ENCODE results near the gene ATP5F1E.

The ATP5F1E gene

GRCh38 chr20:59075934-59076508 lies 43.9 kb upstream of the ATP5F1E start:
- no peak for TF ChIP-seq EZH2phosphoT487 (IDR thresholded peaks at IDR 0.05; ENCODE audit: low read depth)
- TF ChIP-seq, protein P1, sequence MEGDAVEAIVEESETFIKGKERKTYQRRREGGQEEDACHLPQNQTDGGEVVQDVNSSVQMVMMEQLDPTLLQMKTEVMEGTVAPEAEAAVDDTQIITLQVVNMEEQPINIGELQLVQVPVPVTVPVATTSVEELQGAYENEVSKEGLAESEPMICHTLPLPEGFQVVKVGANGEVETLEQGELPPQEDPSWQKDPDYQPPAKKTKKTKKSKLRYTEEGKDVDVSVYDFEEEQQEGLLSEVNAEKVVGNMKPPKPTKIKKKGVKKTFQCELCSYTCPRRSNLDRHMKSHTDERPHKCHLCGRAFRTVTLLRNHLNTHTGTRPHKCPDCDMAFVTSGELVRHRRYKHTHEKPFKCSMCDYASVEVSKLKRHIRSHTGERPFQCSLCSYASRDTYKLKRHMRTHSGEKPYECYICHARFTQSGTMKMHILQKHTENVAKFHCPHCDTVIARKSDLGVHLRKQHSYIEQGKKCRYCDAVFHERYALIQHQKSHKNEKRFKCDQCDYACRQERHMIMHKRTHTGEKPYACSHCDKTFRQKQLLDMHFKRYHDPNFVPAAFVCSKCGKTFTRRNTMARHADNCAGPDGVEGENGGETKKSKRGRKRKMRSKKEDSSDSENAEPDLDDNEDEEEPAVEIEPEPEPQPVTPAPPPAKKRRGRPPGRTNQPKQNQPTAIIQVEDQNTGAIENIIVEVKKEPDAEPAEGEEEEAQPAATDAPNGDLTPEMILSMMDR (IDR thresholded peaks at IDR 0.05; ENCODE audit: low read depth, low read length), result no peak
- no peak overlapping the region for H3K27ac ChIP-seq (ENCODE audit: low read length)

GRCh38 chr20:59074456-59074855 lies 42.3 kb upstream of the ATP5F1E start:
- no peaks in the 10 kb centered on the region for H3K79me2 ChIP-seq (ENCODE audit: low read length)
- H3K27ac ChIP-seq (ENCODE audit: low read length), result no peak overlapping the region
- no peaks in the 10 kb centered on the region for H3K9me3 ChIP-seq (ENCODE audit: insufficient read depth, low read length)
- no peaks in the 10 kb centered on the region for H3K36me3 ChIP-seq (replicated peaks; ENCODE audit: low read depth, low read length)
- peaks cover 80% of the 10 kb centered on the region for H3K27me3 ChIP-seq (ENCODE audit: low read depth, low read length)
- no peak overlapping the region for H3K9ac ChIP-seq (ENCODE audit: low read length)
- H3K4me2 ChIP-seq (ENCODE audit: low read length), result peak overlapping the region; percentile 20
- TF ChIP-seq, protein P1 (IDR thresholded peaks at IDR 0.05; ENCODE audit: low read depth, low read length), result no peak
- no peak; the same call in 1 of the 2 replicates for TF ChIP-seq EZH2phosphoT487 (IDR thresholded peaks at IDR 0.05; ENCODE audit: low read depth)
- no peaks in the 10 kb centered on the region for H4K20me1 ChIP-seq (ENCODE audit: insufficient read depth, low read length)
- no peak overlapping the region for H3K4me3 ChIP-seq (ENCODE audit: low read length)
- H3K4me1 ChIP-seq (ENCODE audit: low read length), result peaks cover 63% of the 10 kb centered on the region
- no peak overlapping the region for H2AFZ ChIP-seq (ENCODE audit: low read depth, low read length)

More at GRCh38 chr20:59075934-59076508, 43.9 kb upstream of the ATP5F1E start:
- Histone ChIP-seq H3K9me3 (ENCODE audit: insufficient read depth, low read length) (no peaks in the 10 kb centered on the region), H3K4me2 (ENCODE audit: low read length) (no peak overlapping the region), H3K9ac (ENCODE audit: low read length) (no peak overlapping the region), H3K4me3 (ENCODE audit: low read length) (no peak overlapping the region), H2AFZ (ENCODE audit: low read depth, low read length) (no peak overlapping the region), H4K20me1 (ENCODE audit: insufficient read depth, low read length) (no peaks in the 10 kb centered on the region), H3K27me3 (ENCODE audit: low read depth, low read length) (peaks cover 86% of the 10 kb centered on the region), H3K4me1 (ENCODE audit: low read length) (peaks cover 50% of the 10 kb centered on the region), H3K36me3 (replicated peaks; ENCODE audit: low read depth, low read length) (no peaks in the 10 kb centered on the region), H3K79me2 (ENCODE audit: low read length) (no peaks in the 10 kb centered on the region)

DNA sequence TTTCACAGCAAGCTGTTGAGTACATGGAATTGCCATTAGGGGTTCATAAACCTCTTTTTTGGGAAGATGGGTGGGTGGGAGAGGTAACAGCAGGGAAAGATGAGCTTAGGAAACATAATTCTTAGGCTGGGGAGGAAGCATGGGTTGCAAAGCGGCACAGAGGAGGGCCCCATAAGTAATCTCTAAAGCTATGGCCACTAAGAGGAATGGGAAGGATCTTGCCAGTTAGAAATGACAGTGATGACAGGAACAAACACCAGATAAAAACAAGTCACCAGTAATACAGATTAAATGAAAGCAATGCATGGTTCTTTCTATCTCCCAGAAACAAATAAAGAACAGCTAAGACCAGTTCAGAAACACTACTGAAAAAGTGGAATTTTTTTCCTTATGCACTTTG lies 41.4 kb upstream of the ATP5F1E start:
- no peak overlapping the region for H3K27ac ChIP-seq (ENCODE audit: low read length)
- no peaks in the 10 kb centered on the region for H3K79me2 ChIP-seq (ENCODE audit: low read length)

DNA sequence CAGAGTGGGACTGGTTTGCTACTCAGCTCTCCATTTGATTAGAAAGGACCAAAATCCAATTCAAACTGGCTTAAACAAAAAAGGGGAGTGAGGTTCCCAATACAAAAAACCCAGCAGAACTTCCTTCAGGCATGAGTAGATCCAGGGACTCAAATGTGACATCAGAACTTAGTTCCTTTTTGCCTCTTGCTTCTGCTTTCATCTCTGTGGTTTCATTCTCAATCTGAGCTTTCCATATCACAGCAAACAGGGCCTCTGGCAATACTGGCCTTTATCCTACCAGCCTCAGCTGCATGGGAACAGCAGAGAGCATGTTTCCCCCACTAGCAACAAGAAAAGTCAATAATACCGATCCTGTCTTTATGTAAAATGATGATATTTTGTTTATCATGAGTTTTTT lies 39.1 kb upstream of the ATP5F1E start:
- Histone ChIP-seq H4K20me1 (ENCODE audit: insufficient read depth, low read length) (no peaks in the 10 kb centered on the region), H3K27me3 (ENCODE audit: low read depth, low read length) (peaks cover 73% of the 10 kb centered on the region), H3K27ac (ENCODE audit: low read length) (no peak overlapping the region), H3K9me3 (ENCODE audit: insufficient read depth, low read length) (no peaks in the 10 kb centered on the region), H3K36me3 (replicated peaks; ENCODE audit: low read depth, low read length) (no peaks in the 10 kb centered on the region), H3K4me3 (ENCODE audit: low read length) (peak overlapping the region; percentile 15; the same call in 1 of the 2 replicates), H3K4me1 (ENCODE audit: low read length) (peaks cover 62% of the 10 kb centered on the region), H3K9ac (ENCODE audit: low read length) (no peak overlapping the region), H3K79me2 (ENCODE audit: low read length) (no peaks in the 10 kb centered on the region), H3K4me2 (ENCODE audit: low read length) (peak overlapping the region; percentile 48), H2AFZ (ENCODE audit: low read depth, low read length) (no peak overlapping the region)
- TF ChIP-seq, protein P1 (IDR thresholded peaks at IDR 0.05; ENCODE audit: low read depth, low read length), result no peak
- TF ChIP-seq EZH2phosphoT487 (IDR thresholded peaks at IDR 0.05; ENCODE audit: low read depth), result no peak

More for the DNA sequence above, 41.4 kb upstream of the ATP5F1E start:
- peaks cover 74% of the 10 kb centered on the region for H3K27me3 ChIP-seq (ENCODE audit: low read depth, low read length)
- H3K36me3 ChIP-seq (replicated peaks; ENCODE audit: low read depth, low read length), result no peaks in the 10 kb centered on the region
- no peak overlapping the region for H3K4me2 ChIP-seq (ENCODE audit: low read length)
- H3K9me3 ChIP-seq (ENCODE audit: insufficient read depth, low read length), result no peaks in the 10 kb centered on the region
- no peak overlapping the region for H2AFZ ChIP-seq (ENCODE audit: low read depth, low read length)
- TF ChIP-seq, protein P1 (IDR thresholded peaks at IDR 0.05; ENCODE audit: low read depth, low read length), result no peak
- TF ChIP-seq EZH2phosphoT487 (IDR thresholded peaks at IDR 0.05; ENCODE audit: low read depth), result no peak
- H3K9ac ChIP-seq (ENCODE audit: low read length), result no peak overlapping the region
- peaks cover 72% of the 10 kb centered on the region for H3K4me1 ChIP-seq (ENCODE audit: low read length)
- H4K20me1 ChIP-seq (ENCODE audit: insufficient read depth, low read length), result no peaks in the 10 kb centered on the region
- no peak overlapping the region for H3K4me3 ChIP-seq (ENCODE audit: low read length)
